RWPE1 (cell line): ENCODE measurements around the gene RRP9.

Experiments
- CTCF ChIA-PET: fragments of 350-600 bp; sonication (Branson Sonifier 250); formaldehyde crosslinking; extraction: SDS; loops from one replicate; lab custom pipeline; 2021; lab: Yijun Ruan, JAX
- POLR2A ChIA-PET: fragments of 400-600 bp; formaldehyde crosslinking; extraction: SDS; loops from one replicate; lab custom pipeline; 2020; ENCODE audit warnings: antibody characterized with exemption; ENCODE audit not compliant: low non-redundant PET; lab: Yijun Ruan, JAX
- DNase-seq: peaks from one replicate; pipeline ENCODE4 v3.0.0; 2012; ENCODE audit warnings: low spot score
- H3K27ac ChIP-seq: fragments of 450-650 bp; 2 replicates; pipeline ENCODE4 v1.5.1; 2017
- CTCF ChIP-seq: fragments of 450-650 bp; conservative IDR thresholded peaks from 2 replicates; pipeline ENCODE4 v1.5.1; 2017; ENCODE audit warnings: low read depth, mild to moderate bottlenecking

The RRP9 gene

GRCh38 chr3:51942603-51943450 is 1.1 kb upstream of the RRP9 start:
- H3K27ac ChIP-seq, result peak overlapping the region; percentile 91
- POLR2A ChIA-PET, result interaction anchor here (0.8 kb wide), 1 partner anchor 397 kb away, joined by 4 read pairs; no protein-coding TSS in a partner anchor
- peak; percentile 80 for DNase-seq
- no peak for TF ChIP-seq CTCF
- CTCF ChIA-PET, result interaction anchor here (0.6 to 1.1 kb wide), 5 partner anchors 13 to 333 kb away, joined by 3 to 5 read pairs (median 3); partner anchors contain the start of genes ABHD14B and GPR62

GRCh38 chr3:51941463-51941797 is 274 bp downstream of the RRP9 start:
- no peak for TF ChIP-seq CTCF
- peak overlapping the region; percentile 91 for H3K27ac ChIP-seq
- CTCF ChIA-PET, result interaction anchor here (0.6 to 1.1 kb wide), 4 partner anchors 27 to 1556 kb away, joined by 3 read pairs; partner anchors contain the start of gene ABHD14B
- no peak for DNase-seq
- POLR2A ChIA-PET, result no interaction called here

GRCh38 chr3:51940648-51941462 is 849 bp downstream of the RRP9 start:
- CTCF ChIA-PET, result interaction anchor here (0.6 to 1.1 kb wide), 4 partner anchors 28 to 1555 kb away, joined by 3 read pairs; partner anchors contain the start of gene ABHD14B
- TF ChIP-seq CTCF, result no peak
- DNase-seq, result no peak
- POLR2A ChIA-PET, result no interaction called here
- H3K27ac ChIP-seq, result peak overlapping the region; percentile 91

GRCh38 chr3:51938780-51939425 is 2.8 kb downstream of the RRP9 start:
- H3K27ac ChIP-seq, result no peak overlapping the region; the same call in 1 of the 2 replicates
- TF ChIP-seq CTCF, result no peak
- DNase-seq, result no peak
- ChIA-PET POLR2A (no interaction called here), CTCF (no interaction called here)

GRCh38 chr3:51937611-51938450 is 3.9 kb downstream of the RRP9 start:
- H3K27ac ChIP-seq, result peak overlapping the region; percentile 22
- POLR2A ChIA-PET, result no interaction called here
- TF ChIP-seq CTCF, result no peak
- DNase-seq, result no peak
- CTCF ChIA-PET, result no interaction called here
